ENCODE data around the gene MYO9B.
"Not testable (repeated sequence)": the region's sequence is repeated elsewhere in the genome, so short reads cannot be mapped to it uniquely, and the experiment has no call there.

Gene MYO9B

GRCh38 chr19:17114414-17114831 is 38.8 kb downstream of the MYO9B start:
- DNase-seq (ENCODE audit: low read depth, low spot score) = no peak

DNA sequence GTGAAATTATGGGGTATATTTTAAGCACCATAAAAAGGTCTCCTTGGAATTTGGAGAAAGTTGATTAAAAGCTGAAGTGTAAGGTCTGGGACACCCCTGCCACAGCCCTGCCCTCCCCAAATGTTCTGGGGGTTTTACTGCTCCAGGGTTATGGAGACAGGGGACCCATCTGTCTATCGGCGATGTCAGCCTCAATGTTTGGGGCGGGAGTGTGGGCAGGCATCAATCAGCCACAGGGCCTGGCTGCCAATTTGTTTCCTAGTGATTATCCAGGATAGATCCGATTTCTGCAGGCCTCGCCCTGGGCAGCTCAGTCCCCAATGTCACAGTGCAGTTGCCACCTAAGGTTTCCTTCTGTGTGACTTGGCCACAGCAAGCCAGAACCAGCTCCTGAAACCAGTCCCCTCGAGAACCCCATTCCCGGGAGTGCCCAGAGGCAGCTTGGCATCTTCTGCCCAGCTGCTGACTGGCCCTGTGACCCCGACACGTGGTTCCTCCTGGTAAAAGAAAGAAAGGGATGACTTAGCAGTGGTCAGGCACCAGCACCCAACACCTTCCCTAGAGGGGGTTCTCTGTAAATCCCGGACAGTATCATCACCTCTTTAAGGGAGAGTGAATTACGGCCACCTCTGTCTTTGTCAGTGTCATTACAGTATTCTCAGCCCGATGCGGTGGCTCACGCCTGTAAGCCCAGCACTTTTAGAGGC is 41.6 kb downstream of the MYO9B start:
- no peak for DNase-seq (ENCODE audit: low read depth, low spot score)

GRCh38 chr19:17118957-17119356 is 43.4 kb downstream of the MYO9B start:
- no peak for DNase-seq (ENCODE audit: low read depth, low spot score)

- no peak for DNase-seq (ENCODE audit: low read depth, low spot score)
These were observed 46.2 kb downstream of the MYO9B start for GRCh38 chr19:17121736-17122293.

GRCh38 chr19:17123041-17123440 is 47.5 kb downstream of the MYO9B start:
- DNase-seq (ENCODE audit: low read depth, low spot score) = no peak

DNA sequence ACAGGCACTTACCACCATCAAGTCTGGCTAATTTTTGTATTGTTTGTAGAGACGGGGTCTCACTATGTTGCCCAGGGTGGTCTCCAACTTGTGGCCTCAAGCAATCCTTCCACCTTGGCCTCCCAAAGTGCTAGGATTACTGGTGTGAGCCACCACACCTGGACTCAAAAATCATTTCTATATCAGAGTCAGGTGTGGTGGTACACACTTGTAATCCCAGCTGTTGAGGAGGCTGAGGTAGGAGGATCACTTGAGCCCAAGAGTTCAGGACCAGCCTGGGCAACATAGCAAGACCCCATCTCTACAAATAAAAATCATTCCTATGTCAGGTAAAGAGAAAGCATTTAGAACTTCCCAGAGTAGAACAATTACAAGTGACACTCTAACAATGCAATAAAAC is 48.4 kb downstream of the MYO9B start:
- DNase-seq (ENCODE audit: low read depth, low spot score) = no peak

GRCh38 chr19:17125062-17125727 is 49.6 kb downstream of the MYO9B start:
- DNase-seq (ENCODE audit: low read depth, low spot score) = no peak

DNA sequence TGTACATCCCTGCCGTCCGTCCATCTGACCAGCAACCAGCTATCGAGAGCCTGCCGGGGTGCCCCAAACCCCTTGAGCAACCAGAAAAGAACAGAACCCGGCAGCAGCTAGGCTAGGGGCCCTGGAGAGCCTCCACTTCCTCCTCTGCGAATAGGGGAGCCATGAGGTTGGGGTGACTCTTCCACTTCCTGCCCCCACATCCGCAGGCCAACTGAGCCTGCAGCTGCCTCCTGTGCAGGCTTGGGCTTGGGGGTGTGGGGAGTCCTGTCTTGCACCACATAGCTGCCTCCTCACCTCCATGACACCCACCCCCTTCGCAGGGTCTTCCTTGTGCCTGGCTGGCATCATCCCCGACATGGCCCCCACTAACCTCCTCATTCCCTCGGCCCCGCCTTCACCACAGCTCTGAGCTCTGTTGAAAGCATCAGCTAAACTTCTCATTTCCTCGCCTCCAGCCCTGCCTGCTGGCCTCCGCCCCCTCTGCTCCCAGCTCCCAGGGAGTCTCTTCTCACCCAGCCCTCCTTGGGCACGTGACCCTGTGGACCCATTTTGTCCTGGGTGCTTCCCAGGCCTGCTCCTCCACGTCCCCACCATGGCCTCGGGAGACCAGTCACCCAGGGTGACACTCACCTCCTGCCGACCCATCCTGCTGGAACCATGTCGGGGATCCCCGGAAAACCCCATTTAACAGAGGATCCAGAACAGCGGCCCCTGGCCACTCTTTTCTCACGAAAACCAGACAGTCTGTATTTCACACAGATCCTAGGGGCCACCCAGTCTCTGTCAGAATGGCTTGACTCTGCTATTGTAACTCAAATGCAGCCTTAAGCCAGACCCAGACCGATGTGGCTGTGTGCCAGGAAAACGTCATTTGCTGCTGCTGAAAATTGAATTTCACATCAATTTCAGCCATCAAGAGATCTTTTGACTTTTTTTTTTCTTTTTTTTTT is 50.4 kb downstream of the MYO9B start:
- DNase-seq (ENCODE audit: low read depth, low spot score) = no peak

GRCh38 chr19:17127671-17128070 is 52.1 kb downstream of the MYO9B start:
- no peak for DNase-seq (ENCODE audit: low read depth, low spot score)

- DNase-seq (ENCODE audit: low read depth, low spot score) = no peak
These were observed 52.8 kb downstream of the MYO9B start for GRCh38 chr19:17128403-17128802.

DNA sequence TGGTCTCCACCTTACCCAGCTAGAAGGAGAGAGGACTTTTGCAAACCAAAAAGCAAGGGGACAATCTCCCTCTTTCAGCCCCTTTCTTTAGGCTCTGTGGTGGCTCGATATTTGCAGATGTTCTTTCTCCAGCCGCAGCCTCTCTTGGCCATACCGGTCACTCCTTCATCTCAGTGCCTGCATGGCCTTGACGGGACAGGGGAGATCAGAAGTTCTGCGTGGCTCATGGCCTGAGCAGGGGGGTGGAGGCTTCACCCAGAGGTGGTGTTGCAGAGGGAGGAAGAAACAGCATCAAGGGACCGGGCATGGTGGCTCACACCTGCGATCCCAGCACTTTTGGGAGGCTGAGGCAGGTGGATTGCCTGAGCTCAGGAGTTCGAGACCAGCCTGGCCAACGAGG is 53.2 kb downstream of the MYO9B start:
- DNase-seq (ENCODE audit: low read depth, low spot score) = no peak

DNA sequence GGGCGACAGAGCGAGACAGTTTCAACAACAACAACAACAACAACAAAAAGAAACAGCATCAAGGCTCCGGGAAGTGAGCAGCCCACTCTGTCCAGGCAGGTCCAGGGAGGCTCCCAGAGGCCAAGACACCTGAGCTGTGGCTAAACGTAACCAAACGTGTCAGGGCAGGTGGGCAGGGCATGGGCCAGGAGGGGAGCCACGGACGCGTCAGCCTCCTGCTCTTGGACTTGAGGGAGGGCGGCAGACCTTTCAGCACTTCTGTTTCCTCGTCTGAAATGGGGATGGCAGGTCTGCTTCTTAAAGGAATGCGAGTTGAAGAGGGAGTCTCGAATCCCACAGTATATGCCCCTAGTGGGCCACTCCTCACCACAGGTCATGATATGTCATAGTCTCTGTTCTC is 53.8 kb downstream of the MYO9B start:
- no peak for DNase-seq (ENCODE audit: low read depth, low spot score)

DNA sequence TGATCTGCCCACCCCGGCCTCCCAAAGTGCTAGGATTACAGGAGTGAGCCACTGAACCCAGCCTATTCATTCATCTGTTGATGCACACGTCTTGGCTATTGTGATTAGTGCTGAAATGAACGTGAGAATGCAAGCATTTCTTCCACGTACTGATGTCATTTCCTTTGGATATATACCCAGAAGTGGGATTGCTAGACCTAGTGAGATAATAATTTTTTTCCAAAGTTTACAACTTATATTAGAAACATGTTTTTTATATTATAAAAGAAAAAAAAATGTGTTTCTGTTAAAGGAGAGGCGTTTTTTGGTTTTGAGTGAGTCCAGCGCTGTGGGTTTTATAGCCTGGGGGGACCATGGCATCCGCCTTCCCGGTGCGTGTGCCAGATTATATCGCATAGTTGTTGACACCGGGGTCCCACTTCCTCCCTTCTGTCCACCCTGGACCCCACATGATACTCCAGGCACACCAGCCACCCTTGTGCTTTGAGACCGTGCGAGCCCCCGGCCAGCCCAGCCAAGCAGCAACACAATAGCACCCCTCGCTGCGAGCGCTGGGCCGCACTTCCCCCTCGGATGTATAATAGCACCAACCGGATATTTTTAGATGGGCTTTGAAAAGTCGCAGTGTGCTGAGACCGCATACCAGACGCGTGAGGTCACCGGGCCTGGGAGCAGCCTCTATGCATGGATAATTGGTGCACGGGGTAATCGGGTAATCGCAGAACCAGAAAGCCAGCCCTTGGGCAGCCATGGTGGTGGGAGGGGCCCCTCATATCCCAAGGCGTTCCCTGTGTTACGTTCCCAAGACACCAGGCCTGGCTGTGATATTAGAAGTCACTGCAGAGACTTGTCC is 59.6 kb downstream of the MYO9B start:
- peak; percentile 39 for DNase-seq (ENCODE audit: low read depth, low spot score)

DNA sequence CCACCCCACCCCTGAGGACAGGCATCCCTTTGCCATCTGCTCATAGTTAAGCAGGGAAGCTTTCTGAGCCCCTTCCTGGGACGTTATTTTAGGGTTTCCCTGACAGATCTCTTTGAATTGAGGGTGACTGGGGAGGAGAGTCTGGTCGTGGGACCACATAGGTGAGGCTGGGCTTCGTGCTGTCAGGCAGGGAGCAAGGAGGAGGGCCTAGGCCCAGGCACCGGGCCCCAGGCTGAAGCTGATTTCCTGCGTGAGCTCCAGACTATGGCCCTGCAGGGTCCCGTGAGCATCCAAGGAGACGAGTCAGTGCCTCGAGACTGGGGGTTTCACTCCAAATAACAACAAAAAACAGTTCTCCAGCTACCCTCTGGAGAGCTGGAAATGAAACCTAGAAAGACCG is 60.4 kb downstream of the MYO9B start:
- no peak for DNase-seq (ENCODE audit: low read depth, low spot score)

DNA sequence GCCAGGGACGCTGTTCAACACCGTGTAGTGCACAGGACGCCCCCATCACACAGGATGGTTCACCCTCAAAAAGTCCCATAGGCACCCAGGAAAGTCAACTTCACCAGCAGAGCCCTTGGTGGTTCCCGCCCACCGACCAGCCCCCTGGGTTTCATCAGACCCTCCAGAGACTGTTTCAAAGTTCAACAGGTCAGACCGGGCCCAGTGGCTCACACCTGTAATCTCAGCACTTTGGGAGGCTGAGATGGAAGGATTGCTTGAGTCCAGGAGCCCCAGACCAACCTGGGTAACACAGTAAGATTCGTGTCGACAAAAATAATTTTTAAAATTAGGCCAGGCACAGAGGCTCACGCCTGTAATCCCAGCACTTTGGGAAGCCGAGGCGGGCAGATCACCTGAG is 61.0 kb downstream of the MYO9B start:
- DNase-seq (ENCODE audit: low read depth, low spot score) = no peak

DNA sequence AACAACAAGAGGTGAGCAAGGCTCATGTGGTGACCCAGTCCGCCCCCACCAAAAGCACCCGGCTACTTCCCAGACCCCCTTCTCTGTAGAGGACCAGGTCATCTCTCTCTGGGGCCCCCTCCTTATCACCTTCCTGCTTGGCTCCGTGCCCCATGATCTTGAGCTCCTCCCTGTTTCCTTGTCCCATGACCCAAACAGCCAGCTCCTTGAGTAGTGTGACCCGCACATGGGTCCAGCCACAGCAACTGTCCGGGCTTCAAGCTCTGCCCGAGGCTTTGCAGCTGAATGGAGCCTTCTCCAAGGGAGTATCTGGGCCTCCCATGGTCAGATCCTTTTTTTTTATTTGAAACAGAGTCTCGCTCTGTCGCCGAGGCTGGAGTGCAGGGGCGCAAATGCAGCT is 61.8 kb downstream of the MYO9B start:
- DNase-seq (ENCODE audit: low read depth, low spot score) = no peak

DNA sequence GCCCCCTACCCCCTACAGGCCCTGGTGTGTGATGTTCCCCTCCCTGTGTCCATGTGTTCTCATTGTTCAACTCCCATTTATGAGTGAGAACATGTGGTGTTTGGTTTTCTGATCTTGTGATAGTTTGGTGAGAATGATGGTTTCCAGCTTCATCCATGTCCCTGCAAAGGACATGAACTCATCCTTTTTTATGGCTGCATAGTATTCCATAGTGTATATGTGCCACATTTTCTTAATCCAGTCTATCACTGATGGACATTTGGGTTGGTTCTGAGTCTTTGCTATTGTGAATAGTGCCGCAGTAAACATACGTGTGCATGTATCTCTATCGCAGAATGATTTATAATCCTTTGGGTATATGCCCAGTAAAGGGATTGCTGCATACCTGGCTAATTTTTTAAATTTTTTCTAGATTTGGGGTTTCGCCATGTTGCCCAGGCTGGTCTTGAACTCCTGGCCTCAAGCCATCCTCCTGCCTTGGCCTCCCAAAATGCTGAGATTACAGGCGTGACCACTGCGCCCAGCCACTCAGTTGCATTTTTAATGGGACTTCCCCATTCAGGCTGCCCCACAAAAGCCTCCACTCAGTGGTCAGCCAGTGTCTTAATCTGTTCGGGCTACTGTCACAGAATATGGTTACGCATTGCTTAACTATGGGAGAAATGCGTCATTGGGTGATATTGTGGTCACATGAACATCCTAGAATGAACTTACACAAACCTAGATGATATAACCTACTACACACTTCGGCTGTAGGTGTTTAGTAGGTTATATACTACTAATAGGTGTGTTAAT is 62.7 kb downstream of the MYO9B start:
- not testable (repeated sequence) for DNase-seq (ENCODE audit: low read depth, low spot score)

GRCh38 chr19:17138937-17139598 is 63.5 kb downstream of the MYO9B start:
- DNase-seq (ENCODE audit: low read depth, low spot score) = no peak

DNA sequence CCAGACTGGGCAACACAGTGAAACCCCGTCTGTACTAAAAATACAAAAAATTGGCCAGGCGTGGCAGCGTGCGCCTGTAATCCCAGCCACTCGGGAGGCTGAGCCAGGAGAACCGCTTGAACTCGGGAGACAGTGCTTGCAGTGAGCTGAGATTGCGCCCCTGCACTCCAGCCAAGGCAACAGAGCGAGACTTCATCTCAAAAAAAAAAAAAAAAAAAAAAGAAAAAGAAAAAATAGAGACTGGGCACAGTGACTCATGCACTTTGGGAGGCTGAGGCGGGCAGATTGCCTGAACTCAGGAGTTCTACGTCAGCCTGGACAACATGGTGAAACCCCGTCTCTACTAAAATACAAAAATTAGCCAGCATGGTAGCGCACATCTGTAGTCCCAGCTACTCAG is 69.2 kb downstream of the MYO9B start:
- DNase-seq (ENCODE audit: low read depth, low spot score) = not testable (repeated sequence)

Data from brain pericyte (primary cell).